Measurements from ENCODE around the gene TTC23L.

The TTC23L gene

GRCh38 chr5:34854459-34855174 lies 15.7 kb downstream of the TTC23L start:
- no peak overlapping the region for H3K4me3 ChIP-seq (ENCODE audit: low read depth in 1 of 2, low read length in 1 of 2)
- H3K9me3 ChIP-seq = no peaks in the 10 kb centered on the region
- H3K27ac ChIP-seq = no peak overlapping the region
- no peaks in the 10 kb centered on the region for H3K27me3 ChIP-seq
- H3K36me3 ChIP-seq = no peaks in the 10 kb centered on the region
- TF ChIP-seq, protein P1, sequence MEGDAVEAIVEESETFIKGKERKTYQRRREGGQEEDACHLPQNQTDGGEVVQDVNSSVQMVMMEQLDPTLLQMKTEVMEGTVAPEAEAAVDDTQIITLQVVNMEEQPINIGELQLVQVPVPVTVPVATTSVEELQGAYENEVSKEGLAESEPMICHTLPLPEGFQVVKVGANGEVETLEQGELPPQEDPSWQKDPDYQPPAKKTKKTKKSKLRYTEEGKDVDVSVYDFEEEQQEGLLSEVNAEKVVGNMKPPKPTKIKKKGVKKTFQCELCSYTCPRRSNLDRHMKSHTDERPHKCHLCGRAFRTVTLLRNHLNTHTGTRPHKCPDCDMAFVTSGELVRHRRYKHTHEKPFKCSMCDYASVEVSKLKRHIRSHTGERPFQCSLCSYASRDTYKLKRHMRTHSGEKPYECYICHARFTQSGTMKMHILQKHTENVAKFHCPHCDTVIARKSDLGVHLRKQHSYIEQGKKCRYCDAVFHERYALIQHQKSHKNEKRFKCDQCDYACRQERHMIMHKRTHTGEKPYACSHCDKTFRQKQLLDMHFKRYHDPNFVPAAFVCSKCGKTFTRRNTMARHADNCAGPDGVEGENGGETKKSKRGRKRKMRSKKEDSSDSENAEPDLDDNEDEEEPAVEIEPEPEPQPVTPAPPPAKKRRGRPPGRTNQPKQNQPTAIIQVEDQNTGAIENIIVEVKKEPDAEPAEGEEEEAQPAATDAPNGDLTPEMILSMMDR (IDR thresholded peaks at IDR 0.05) = no peak
- H3K4me1 ChIP-seq (ENCODE audit: control insufficient read depth in 1 of 2, insufficient read depth in 1 of 2, low read depth in 1 of 2, low read length in 1 of 2) = no peaks in the 10 kb centered on the region

GRCh38 chr5:34857161-34857560 lies 18.2 kb downstream of the TTC23L start:
- H3K4me1 ChIP-seq (ENCODE audit: control insufficient read depth in 1 of 2, insufficient read depth in 1 of 2, low read depth in 1 of 2, low read length in 1 of 2) = no peaks in the 10 kb centered on the region
- no peak overlapping the region for H3K27ac ChIP-seq
- H3K36me3 ChIP-seq = no peaks in the 10 kb centered on the region
- TF ChIP-seq, protein P1 (IDR thresholded peaks at IDR 0.05) = no peak
- H3K4me3 ChIP-seq (ENCODE audit: low read depth in 1 of 2, low read length in 1 of 2) = no peak overlapping the region
- no peaks in the 10 kb centered on the region for H3K9me3 ChIP-seq
- H3K27me3 ChIP-seq = no peaks in the 10 kb centered on the region

- H3K4me1 ChIP-seq (ENCODE audit: control insufficient read depth in 1 of 2, insufficient read depth in 1 of 2, low read depth in 1 of 2, low read length in 1 of 2) = no peaks in the 10 kb centered on the region
- TF ChIP-seq, protein P1 (IDR thresholded peaks at IDR 0.05) = no peak
- no peak overlapping the region for H3K27ac ChIP-seq
- H3K4me3 ChIP-seq (ENCODE audit: low read depth in 1 of 2, low read length in 1 of 2) = no peak overlapping the region
- no peaks in the 10 kb centered on the region for H3K9me3 ChIP-seq
- no peaks in the 10 kb centered on the region for H3K36me3 ChIP-seq
- H3K27me3 ChIP-seq = no peaks in the 10 kb centered on the region
Observed at GRCh38 chr5:34857894-34858293, 18.9 kb downstream of the TTC23L start.

DNA sequence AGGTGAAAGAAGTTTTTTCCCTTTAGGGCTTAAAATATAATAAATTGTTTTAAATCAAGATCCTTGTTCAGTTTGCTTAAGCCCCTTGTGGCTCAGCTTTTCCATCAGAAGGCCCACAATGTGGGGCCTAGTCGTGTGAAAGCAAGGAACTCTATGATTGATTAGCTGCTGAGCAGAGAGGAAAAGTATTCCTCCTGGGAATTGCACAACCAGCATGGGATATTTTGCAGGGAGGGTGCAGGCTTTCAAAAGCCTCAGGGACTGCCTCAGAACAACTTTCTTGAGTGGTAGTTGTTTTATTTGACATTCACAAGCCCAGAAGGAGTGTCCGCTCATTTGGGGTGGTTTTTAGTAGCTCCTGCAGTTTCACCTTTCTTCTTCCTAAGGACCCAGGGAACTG lies 19.8 kb downstream of the TTC23L start:
- Histone ChIP-seq H3K4me1 (ENCODE audit: control insufficient read depth in 1 of 2, insufficient read depth in 1 of 2, low read depth in 1 of 2, low read length in 1 of 2) (no peaks in the 10 kb centered on the region), H3K9me3 (no peaks in the 10 kb centered on the region), H3K27ac (no peak overlapping the region), H3K4me3 (ENCODE audit: low read depth in 1 of 2, low read length in 1 of 2) (no peak overlapping the region), H3K36me3 (no peaks in the 10 kb centered on the region), H3K27me3 (no peaks in the 10 kb centered on the region)
- TF ChIP-seq, protein P1 (IDR thresholded peaks at IDR 0.05) = no peak

DNA sequence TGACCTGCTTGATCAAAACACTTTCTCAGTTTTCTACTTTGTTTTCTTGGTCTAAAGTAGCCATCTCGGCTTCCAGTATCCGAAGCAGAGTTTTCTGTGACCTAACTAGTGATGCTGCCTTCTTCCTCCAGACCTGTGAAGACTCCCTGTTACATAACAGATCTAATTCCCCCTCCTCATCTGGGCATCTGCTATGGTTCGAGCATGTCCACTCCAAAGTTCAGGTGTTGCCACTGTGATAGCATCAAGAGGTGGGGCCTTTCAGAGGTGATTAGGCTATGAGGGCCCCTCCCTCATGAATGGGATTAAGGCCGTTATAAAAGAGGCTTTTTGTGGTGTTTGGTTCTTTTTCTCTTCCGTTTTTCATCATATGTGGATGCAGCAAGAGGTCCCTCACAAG lies 20.3 kb downstream of the TTC23L start:
- TF ChIP-seq, protein P1 (IDR thresholded peaks at IDR 0.05) = no peak
- Histone ChIP-seq H3K9me3 (no peaks in the 10 kb centered on the region), H3K27me3 (no peaks in the 10 kb centered on the region), H3K27ac (no peak overlapping the region), H3K36me3 (no peaks in the 10 kb centered on the region), H3K4me3 (ENCODE audit: low read depth in 1 of 2, low read length in 1 of 2) (no peak overlapping the region), H3K4me1 (ENCODE audit: control insufficient read depth in 1 of 2, insufficient read depth in 1 of 2, low read depth in 1 of 2, low read length in 1 of 2) (no peaks in the 10 kb centered on the region)

Data from neutrophil (primary cell).